WTC11 (cell line): ENCODE results near the gene ERF.

Experiments
- CREB1 ChIP-seq: sonication (generic); formaldehyde crosslinking; IDR thresholded peaks from 2 replicates; pipeline ENCODE4 v1.8.0; 2023; ENCODE audit warnings: mild to moderate bottlenecking, missing genetic modification reagents
- E2F4 ChIP-seq: sonication (generic); formaldehyde crosslinking; IDR thresholded peaks from 2 replicates; pipeline ENCODE4 v1.8.1; 2022; ENCODE audit warnings: low read depth, mild to moderate bottlenecking, moderate library complexity, missing genetic modification reagents, borderline replicate concordance
- ESRRA ChIP-seq: sonication (generic); formaldehyde crosslinking; IDR thresholded peaks from 2 replicates; pipeline ENCODE4 v1.8.1; 2022; ENCODE audit warnings: mild to moderate bottlenecking, missing genetic modification reagents, borderline replicate concordance
- ETV6 ChIP-seq: sonication (generic); formaldehyde crosslinking; IDR thresholded peaks from 2 replicates; pipeline ENCODE4 v1.8.1; 2022; ENCODE audit warnings: mild to moderate bottlenecking, missing genetic modification reagents
- GABPB1 ChIP-seq: sonication (generic); formaldehyde crosslinking; IDR thresholded peaks from 2 replicates; pipeline ENCODE4 v1.8.1; 2023; ENCODE audit warnings: mild to moderate bottlenecking, missing genetic modification reagents
- MXD4 ChIP-seq: fragments of 250-450 bp; sonication (Bioruptor Pico); IDR thresholded peaks from 2 replicates; pipeline ENCODE4 v1.8.0; 2021; ENCODE audit warnings: mild to moderate bottlenecking, moderate library complexity, borderline replicate concordance
- SP1 ChIP-seq: sonication (generic); formaldehyde crosslinking; conservative IDR thresholded peaks from 2 replicates; pipeline ENCODE4 v1.8.1; 2022; ENCODE audit warnings: missing genetic modification reagents
- USF1 ChIP-seq: sonication (generic); formaldehyde crosslinking; IDR thresholded peaks from 2 replicates; pipeline ENCODE4 v1.8.0; 2022; ENCODE audit warnings: mild to moderate bottlenecking, missing genetic modification reagents
- USF2 ChIP-seq: sonication (generic); formaldehyde crosslinking; IDR thresholded peaks from 2 replicates; pipeline ENCODE4 v1.8.1; 2023; ENCODE audit warnings: mild to moderate bottlenecking, missing genetic modification reagents, moderate library complexity
- ZNF138 ChIP-seq: sonication (generic); formaldehyde crosslinking; conservative IDR thresholded peaks from 2 replicates; pipeline ENCODE4 v1.8.1; 2022; ENCODE audit warnings: mild to moderate bottlenecking, moderate library complexity, missing genetic modification reagents
- ZNF671 ChIP-seq: fragments of 250-450 bp; sonication (Bioruptor Pico); IDR thresholded peaks from 2 replicates; pipeline ENCODE4 v1.8.0; 2021; ENCODE audit warnings: mild to moderate bottlenecking
- TF ChIP-seq, protein P1 (sequence below): fragments of 200-600 bp; IDR thresholded peaks from 2 replicates; pipeline ENCODE4 v1.8.0; 2022; ENCODE audit warnings: antibody characterized with exemption
- TF ChIP-seq, protein P2 (sequence below): sonication (generic); formaldehyde crosslinking; IDR thresholded peaks from 2 replicates; pipeline ENCODE4 v1.8.0; 2022; ENCODE audit warnings: mild to moderate bottlenecking, missing genetic modification reagents

DNA sequence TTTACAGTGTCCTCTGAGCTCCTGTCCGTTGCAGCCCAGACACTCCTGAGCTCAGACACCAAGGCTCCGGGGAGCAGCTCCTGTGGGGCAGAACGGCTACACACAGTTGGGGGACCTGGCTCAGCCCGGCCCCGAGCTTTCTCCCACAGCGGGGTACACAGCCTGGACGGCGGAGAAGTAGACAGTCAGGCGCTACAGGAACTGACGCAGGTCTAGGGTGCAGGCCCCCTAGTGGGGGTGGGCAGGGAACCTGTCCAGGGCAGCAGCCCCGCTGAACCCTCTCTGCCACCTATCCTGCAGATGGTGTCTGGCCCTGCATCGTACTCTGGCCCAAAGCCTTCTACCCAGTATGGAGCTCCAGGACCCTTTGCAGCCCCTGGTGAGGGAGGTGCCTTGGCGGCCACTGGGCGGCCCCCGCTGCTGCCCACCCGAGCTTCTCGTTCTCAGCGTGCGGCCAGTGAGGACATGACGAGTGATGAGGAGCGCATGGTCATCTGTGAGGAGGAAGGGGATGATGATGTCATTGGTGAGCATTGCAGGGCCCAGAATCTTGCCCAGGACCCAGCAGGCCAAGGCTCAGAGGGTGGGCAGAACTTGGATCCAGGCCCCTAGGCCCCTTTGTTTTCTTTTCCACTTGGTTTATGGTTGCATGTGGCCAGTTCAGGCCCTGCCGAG lies 34.1 kb upstream of the ERF start:
- TF ChIP-seq, protein P1, sequence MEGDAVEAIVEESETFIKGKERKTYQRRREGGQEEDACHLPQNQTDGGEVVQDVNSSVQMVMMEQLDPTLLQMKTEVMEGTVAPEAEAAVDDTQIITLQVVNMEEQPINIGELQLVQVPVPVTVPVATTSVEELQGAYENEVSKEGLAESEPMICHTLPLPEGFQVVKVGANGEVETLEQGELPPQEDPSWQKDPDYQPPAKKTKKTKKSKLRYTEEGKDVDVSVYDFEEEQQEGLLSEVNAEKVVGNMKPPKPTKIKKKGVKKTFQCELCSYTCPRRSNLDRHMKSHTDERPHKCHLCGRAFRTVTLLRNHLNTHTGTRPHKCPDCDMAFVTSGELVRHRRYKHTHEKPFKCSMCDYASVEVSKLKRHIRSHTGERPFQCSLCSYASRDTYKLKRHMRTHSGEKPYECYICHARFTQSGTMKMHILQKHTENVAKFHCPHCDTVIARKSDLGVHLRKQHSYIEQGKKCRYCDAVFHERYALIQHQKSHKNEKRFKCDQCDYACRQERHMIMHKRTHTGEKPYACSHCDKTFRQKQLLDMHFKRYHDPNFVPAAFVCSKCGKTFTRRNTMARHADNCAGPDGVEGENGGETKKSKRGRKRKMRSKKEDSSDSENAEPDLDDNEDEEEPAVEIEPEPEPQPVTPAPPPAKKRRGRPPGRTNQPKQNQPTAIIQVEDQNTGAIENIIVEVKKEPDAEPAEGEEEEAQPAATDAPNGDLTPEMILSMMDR, result no peak
- TF ChIP-seq ZNF138 (CRISPR knock-in tag) (no peak), GABPB1 (CRISPR knock-in tag) (no peak), ETV6 (CRISPR knock-in tag) (no peak), USF2 (CRISPR knock-in tag) (no peak), MXD4 (no peak), CREB1 (CRISPR knock-in tag) (no peak), SP1 (CRISPR knock-in tag) (no peak), ESRRA (CRISPR knock-in tag) (no peak), ZNF671 (CRISPR knock-in tag) (no peak), E2F4 (no peak), USF1 (CRISPR knock-in tag) (no peak)
- TF ChIP-seq, protein P2, sequence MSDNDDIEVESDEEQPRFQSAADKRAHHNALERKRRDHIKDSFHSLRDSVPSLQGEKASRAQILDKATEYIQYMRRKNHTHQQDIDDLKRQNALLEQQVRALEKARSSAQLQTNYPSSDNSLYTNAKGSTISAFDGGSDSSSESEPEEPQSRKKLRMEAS (CRISPR knock-in tag), result no peak
